Putamen (tissue), 1 donor: Measurements from ENCODE around the gene OS9.
"Not testable (repeated sequence)": the region's sequence is repeated elsewhere in the genome, so short reads cannot be mapped to it uniquely, and the experiment has no call there.

Experiments
- DNase-seq: peaks from one replicate; pipeline ENCODE4 v3.0.0-alpha.2; 2016; ENCODE audit warnings: low spot score

OS9 gene

GRCh38 chr12:57693659-57694458, at the start of gene OS9:
Gene OS9 (plus strand): TSS chr12:57694132. CDS start chr12:57694162, 30 bp downstream.
- peak; percentile 100 for DNase-seq

GRCh38 chr12:57645990-57646658, 47.8 kb upstream of the OS9 start:
- not testable (repeated sequence) for DNase-seq

- not testable (repeated sequence) for DNase-seq
Observed at GRCh38 chr12:57646659-57647049, 47.3 kb upstream of the OS9 start.

- no peak for DNase-seq
Observed at GRCh38 chr12:57654042-57654441, 39.9 kb upstream of the OS9 start.

GRCh38 chr12:57655541-57656240, 38.2 kb upstream of the OS9 start:
- DNase-seq: no peak

- not testable (repeated sequence) for DNase-seq
Observed at GRCh38 chr12:57656408-57656807, 37.5 kb upstream of the OS9 start.

- no peak for DNase-seq
Observed at GRCh38 chr12:57657744-57658143, 36.2 kb upstream of the OS9 start.

GRCh38 chr12:57658890-57659289, 35.0 kb upstream of the OS9 start:
- no peak for DNase-seq

GRCh38 chr12:57661376-57661775, 32.6 kb upstream of the OS9 start:
- no peak for DNase-seq

- DNase-seq: not testable (repeated sequence)
Observed at GRCh38 chr12:57665066-57665820, 28.7 kb upstream of the OS9 start.

- DNase-seq: no peak
Observed at GRCh38 chr12:57666897-57667296, 27.0 kb upstream of the OS9 start.

- DNase-seq: not testable (repeated sequence)
Observed at GRCh38 chr12:57669691-57670090, 24.2 kb upstream of the OS9 start.

- DNase-seq: not testable (repeated sequence)
Observed at GRCh38 chr12:57671811-57672210, 22.1 kb upstream of the OS9 start.

GRCh38 chr12:57672801-57673200, 21.1 kb upstream of the OS9 start:
- DNase-seq: no peak

- no peak for DNase-seq
Observed at GRCh38 chr12:57674691-57675090, 19.2 kb upstream of the OS9 start.

- DNase-seq: not testable (repeated sequence)
Observed at GRCh38 chr12:57677947-57678346, 16.0 kb upstream of the OS9 start.

- DNase-seq: no peak
Observed at GRCh38 chr12:57679697-57680096, 14.2 kb upstream of the OS9 start.

GRCh38 chr12:57687862-57688261, 6.1 kb upstream of the OS9 start:
- no peak for DNase-seq

GRCh38 chr12:57688931-57689330, 5.0 kb upstream of the OS9 start:
- no peak for DNase-seq

GRCh38 chr12:57692500-57692899, 1.4 kb upstream of the OS9 start:
- DNase-seq: no peak

- no peak for DNase-seq
Observed at GRCh38 chr12:57693317-57693658, 644 bp upstream of the OS9 start.

GRCh38 chr12:57694459-57695019, 607 bp downstream of the OS9 start:
- no peak for DNase-seq
